ES-I3 (cell line): ENCODE data around the gene DLG2.
"Not testable (repeated sequence)": the region's sequence is repeated elsewhere in the genome, so short reads cannot be mapped to it uniquely, and the experiment has no call there.

ENCODE experiments used
- H3K36me3 ChIP-seq: 2 replicates; pipeline ENCODE4 v1.6.1; 2013; ENCODE audit warnings: mild to moderate bottlenecking, low read length, control low read depth, moderate library complexity; ENCODE audit not compliant: insufficient read depth
- H3K4me1 ChIP-seq: 2 replicates; pipeline ENCODE4 v1.6.1; 2013; ENCODE audit warnings: mild to moderate bottlenecking, control low read depth, low read length; ENCODE audit not compliant: insufficient read depth
- H3K9ac ChIP-seq: 2 replicates; pipeline ENCODE4 v1.6.1; 2013; ENCODE audit warnings: low read depth, mild to moderate bottlenecking, low read length, moderate library complexity
- H3K9me3 ChIP-seq: 2 replicates; pipeline ENCODE4 v1.6.1; 2013; ENCODE audit warnings: mild to moderate bottlenecking, low read length, moderate library complexity; ENCODE audit not compliant: control insufficient read depth, insufficient read depth

The DLG2 gene

GRCh38 chr11:83734120-83734519, 1893.0 kb downstream of the DLG2 start:
- H3K9me3 ChIP-seq: no peaks in the 10 kb centered on the region
- no peaks in the 10 kb centered on the region for H3K4me1 ChIP-seq
- H3K36me3 ChIP-seq: no peaks in the 10 kb centered on the region
- no peak overlapping the region for H3K9ac ChIP-seq

- not testable (repeated sequence) for H3K9ac ChIP-seq, H3K4me1 ChIP-seq, H3K36me3 ChIP-seq, H3K9me3 ChIP-seq
These were observed 1895.9 kb downstream of the DLG2 start for GRCh38 chr11:83731288-83731687.

- no peaks in the 10 kb centered on the region for H3K36me3 ChIP-seq
- peaks cover 11% of the 10 kb centered on the region for H3K4me1 ChIP-seq
- H3K9me3 ChIP-seq: no peaks in the 10 kb centered on the region
- H3K9ac ChIP-seq: no peak overlapping the region
These were observed 1898.9 kb downstream of the DLG2 start for GRCh38 chr11:83728281-83728680.

- no peaks in the 10 kb centered on the region for H3K9me3 ChIP-seq
- H3K9ac ChIP-seq: no peak overlapping the region
- H3K36me3 ChIP-seq: no peaks in the 10 kb centered on the region
- peaks cover 17% of the 10 kb centered on the region for H3K4me1 ChIP-seq
These were observed 1899.9 kb downstream of the DLG2 start for GRCh38 chr11:83727251-83727650.

- H3K36me3 ChIP-seq: no peaks in the 10 kb centered on the region
- H3K9ac ChIP-seq: no peak overlapping the region
- peaks cover 20% of the 10 kb centered on the region for H3K4me1 ChIP-seq
- H3K9me3 ChIP-seq: no peaks in the 10 kb centered on the region
These were observed 1900.8 kb downstream of the DLG2 start for GRCh38 chr11:83726316-83726715.

GRCh38 chr11:83725728-83726127, 1901.4 kb downstream of the DLG2 start:
- H3K9me3 ChIP-seq: no peaks in the 10 kb centered on the region
- peak overlapping the region; percentile 50 for H3K9ac ChIP-seq
- H3K36me3 ChIP-seq: no peaks in the 10 kb centered on the region
- H3K4me1 ChIP-seq: peaks cover 26% of the 10 kb centered on the region

- H3K9me3 ChIP-seq: no peaks in the 10 kb centered on the region
- H3K9ac ChIP-seq: peak overlapping the region; percentile 50
- peaks cover 28% of the 10 kb centered on the region for H3K4me1 ChIP-seq
- no peaks in the 10 kb centered on the region for H3K36me3 ChIP-seq
These were observed 1901.9 kb downstream of the DLG2 start for GRCh38 chr11:83725269-83725560.

GRCh38 chr11:83723999-83724398, 1903.1 kb downstream of the DLG2 start:
- Histone ChIP-seq H3K4me1 (peaks cover 28% of the 10 kb centered on the region), H3K36me3 (no peaks in the 10 kb centered on the region), H3K9me3 (no peaks in the 10 kb centered on the region), H3K9ac (peak overlapping the region; percentile 50)

GRCh38 chr11:83722392-83723119, 1904.6 kb downstream of the DLG2 start:
- no peak overlapping the region for H3K9ac ChIP-seq
- H3K9me3 ChIP-seq: no peaks in the 10 kb centered on the region
- H3K36me3 ChIP-seq: no peaks in the 10 kb centered on the region
- H3K4me1 ChIP-seq: peaks cover 28% of the 10 kb centered on the region

GRCh38 chr11:83721263-83721662, 1905.9 kb downstream of the DLG2 start:
- Histone ChIP-seq H3K9ac (no peak overlapping the region), H3K9me3 (no peaks in the 10 kb centered on the region), H3K36me3 (no peaks in the 10 kb centered on the region), H3K4me1 (peaks cover 23% of the 10 kb centered on the region)

GRCh38 chr11:83720675-83721074, 1906.5 kb downstream of the DLG2 start:
- Histone ChIP-seq H3K4me1 (peaks cover 18% of the 10 kb centered on the region), H3K9me3 (no peaks in the 10 kb centered on the region)

GRCh38 chr11:83717537-83717936, 1909.6 kb downstream of the DLG2 start:
- H3K9ac ChIP-seq: no peak overlapping the region
- no peaks in the 10 kb centered on the region for H3K36me3 ChIP-seq
- H3K4me1 ChIP-seq: peaks cover 13% of the 10 kb centered on the region
- H3K9me3 ChIP-seq: no peaks in the 10 kb centered on the region

More at GRCh38 chr11:83720675-83721074, 1906.5 kb downstream of the DLG2 start:
- no peaks in the 10 kb centered on the region for H3K36me3 ChIP-seq
- no peak overlapping the region for H3K9ac ChIP-seq

- H3K9me3 ChIP-seq: no peaks in the 10 kb centered on the region
- no peaks in the 10 kb centered on the region for H3K36me3 ChIP-seq
- peaks cover 5% of the 10 kb centered on the region for H3K4me1 ChIP-seq
- no peak overlapping the region for H3K9ac ChIP-seq
These were observed 1911.1 kb downstream of the DLG2 start for GRCh38 chr11:83715927-83716535.

- Histone ChIP-seq H3K9ac (no peak overlapping the region), H3K4me1 (no peaks in the 10 kb centered on the region; the same call in 1 of the 2 replicates), H3K36me3 (no peaks in the 10 kb centered on the region), H3K9me3 (no peaks in the 10 kb centered on the region)
These were observed 1913.4 kb downstream of the DLG2 start for GRCh38 chr11:83713708-83714107.

GRCh38 chr11:83711106-83711527, 1916.0 kb downstream of the DLG2 start:
- Histone ChIP-seq H3K9ac (no peak overlapping the region), H3K4me1 (no peaks in the 10 kb centered on the region), H3K36me3 (no peaks in the 10 kb centered on the region), H3K9me3 (no peaks in the 10 kb centered on the region)
